ENCODE measurements around the gene TNFRSF8. TPM values are rescaled to one million over a fixed set of nuclear protein-coding genes. Genes with fewer than 3 reads are reported as not detected.

Gene TNFRSF8
- total and polyA plus RNA-seq, 9 of the 15 experiments (the other 6 are each of a cell fraction or from before 2014, with no cell fraction given), result 3.5 to 38.4 (median 17.1) TPM

GRCh38 chr1:12158357-12159092 lies 95.4 kb downstream of the TNFRSF8 start:
- DNase-seq (ENCODE audit: extremely low read depth in 1 of 4, low spot score in 3 of 4) (no peak), ATAC-seq (no peak), FAIRE-seq (no peak)
- H3K4me2 ChIP-seq (ENCODE audit: insufficient read depth, low read length), result no peak overlapping the region
- TF ChIP-seq ZBTB11 (CRISPR knock-in tag; IDR thresholded peaks at IDR 0.05) (no peak), ZNF740 (CRISPR knock-in tag; IDR thresholded peaks at IDR 0.05) (no peak), ZNF740 (tag; IDR thresholded peaks at IDR 0.05) (0 out of 4 replicates have a peak, but pooled peaks of 1 of the 2 experiments have one; percentile 28), ZBTB1 (CRISPR knock-in tag; IDR thresholded peaks at IDR 0.05; ENCODE audit: borderline replicate concordance, low read depth) (no peak)
- H3K27me3 ChIP-seq (ENCODE audit: control insufficient read depth in 2 of 2, insufficient read depth in 2 of 2, low read length in 2 of 2), result no peaks in the 10 kb centered on the region
- no peaks in the 10 kb centered on the region for H3K79me2 ChIP-seq (ENCODE audit: control insufficient read depth, insufficient read depth, low read length)
- WGBS (ENCODE audit: insufficient coverage, low coverage, missing lambda C conversion rate), result 67% methylated on average over 22 of the region's 22 CpGs
- ChIA-PET POLR2A (no interaction called here), CTCF (ENCODE audit: low intra/inter-chr PET ratio) (no interaction called here)
- no TSS peak for BruUV-seq (replicated peaks)
- H3K9me3 ChIP-seq (replicated peaks; ENCODE audit: control insufficient read depth, insufficient read depth, low read depth, low read length), result no peaks in the 10 kb centered on the region
- H3K4me3 ChIP-seq, result no peak overlapping the region
- peaks cover 17% of the 10 kb centered on the region for H4K20me1 ChIP-seq (replicated peaks; ENCODE audit: control insufficient read depth, insufficient read depth, low read length)
- in situ Hi-C loops (cut with MboI) (no loop called here), intact Hi-C loops (cut with micrococcal nuclease) (no loop called here)
- no peak overlapping the region for H3K27ac ChIP-seq (ENCODE audit: extremely low read depth, low read depth, low read length)
- H3K36me3 ChIP-seq (ENCODE audit: control insufficient read depth, insufficient read depth, low read length), result no peaks in the 10 kb centered on the region
- peaks cover 21 to 23% of the 10 kb centered on the region in 2 experiments for H3K4me1 ChIP-seq (replicated peaks in 1 of 2; ENCODE audit: control insufficient read depth in 2 of 2, insufficient read depth in 2 of 2, low read length in 2 of 2)
- H2AFZ ChIP-seq (ENCODE audit: low read depth, low read length), result no peak overlapping the region
- H3K9ac ChIP-seq (ENCODE audit: insufficient read depth in 1 of 2, low read depth in 2 of 2, low read length in 2 of 2), result 0 out of 4 replicates have a peak overlapping the region, but pooled peaks of 1 of the 2 experiments have one; percentile 15
- H3K9me1 ChIP-seq (ENCODE audit: control insufficient read depth, insufficient read depth, low read length), result peaks cover 4% of the 10 kb centered on the region
